Fibroblast of lung (primary cell): ENCODE results near the gene DGKG. TPM values are rescaled to one million over a fixed set of nuclear protein-coding genes. Genes with fewer than 3 reads are reported as not detected.

Experiments used
- DNase-seq, 2 donors: peaks; one replicate each; pipeline versions ENCODE4 v3.0.0 to v3.0.0-alpha.2; 2010; ENCODE audit warnings: low read depth in 2 of 2
- H2AFZ ChIP-seq: 2 replicates; pipeline ENCODE4 v1.5.1; 2012; ENCODE audit warnings: low read length, control low read depth, inconsistent platforms
- H3K27ac ChIP-seq: 2 replicates; pipeline ENCODE4 v1.5.1; 2011; ENCODE audit warnings: low read length, control low read depth; ENCODE audit not compliant: insufficient read depth
- H3K27me3 ChIP-seq: 2 replicates; pipeline ENCODE4 v1.5.1; 2011; ENCODE audit warnings: mild to moderate bottlenecking, low read length; ENCODE audit not compliant: control insufficient read depth, insufficient read depth
- H3K36me3 ChIP-seq: 2 replicates; pipeline ENCODE4 v1.5.1; 2011; ENCODE audit warnings: low read length; ENCODE audit not compliant: control insufficient read depth, insufficient read depth
- H3K4me1 ChIP-seq: 2 replicates; pipeline ENCODE4 v1.5.1; 2011; ENCODE audit warnings: low read length; ENCODE audit not compliant: control insufficient read depth, insufficient read depth; ENCODE audit errors: extremely low read depth
- H3K4me2 ChIP-seq: 2 replicates; pipeline ENCODE4 v1.5.1; 2011; ENCODE audit warnings: low read length, control low read depth; ENCODE audit not compliant: insufficient read depth; ENCODE audit errors: extremely low read depth
- H3K4me3 ChIP-seq, 4 experiments: fragments of 200-600 bp in 1 of 4; sonication (generic) in 1 of 4; replicated peaks in 1 of 4; 2 replicates each; pipeline ENCODE4 v1.5.1; 2011 to 2016; ENCODE audit warnings: low read length in 4 of 4, low read depth in 3 of 4, mild to moderate bottlenecking in 3 of 4, control low read depth in 2 of 4, inconsistent platforms in 1 of 4, mixed read lengths in 1 of 4; ENCODE audit not compliant: insufficient read depth in 1 of 4; ENCODE audit errors: control extremely low read depth in 1 of 4
- H3K79me2 ChIP-seq: 2 replicates; pipeline ENCODE4 v1.5.1; 2012; ENCODE audit warnings: mild to moderate bottlenecking, low read length, inconsistent platforms; ENCODE audit not compliant: control insufficient read depth, insufficient read depth
- H3K9ac ChIP-seq: 2 replicates; pipeline ENCODE4 v1.5.1; 2011; ENCODE audit warnings: mild to moderate bottlenecking, low read length, control low read depth; ENCODE audit not compliant: insufficient read depth
- H3K9me3 ChIP-seq: 2 replicates; pipeline ENCODE4 v1.5.1; 2012; ENCODE audit warnings: low read depth, low read length; ENCODE audit not compliant: control insufficient read depth, insufficient read depth
- H4K20me1 ChIP-seq: 2 replicates; pipeline ENCODE4 v1.5.1; 2011; ENCODE audit warnings: low read length; ENCODE audit not compliant: control insufficient read depth, insufficient read depth; ENCODE audit errors: extremely low read depth
- CTCF ChIP-seq, 2 donors: IDR thresholded peaks in 1 of 2; conservative IDR thresholded peaks in 1 of 2; 1 replicate in 1 of 2; 2 replicates in 1 of 2; pipeline ENCODE4 v1.5.1; 2011 to 2012; ENCODE audit warnings: low read length in 2 of 2, control low read depth in 1 of 2, inconsistent platforms in 1 of 2, low read depth in 1 of 2, mild to moderate bottlenecking in 1 of 2
- EZH2 ChIP-seq: IDR thresholded peaks from 2 replicates; pipeline ENCODE4 v1.5.1; 2012; ENCODE audit warnings: low read length, control low read depth, mild to moderate bottlenecking; ENCODE audit errors: missing control alignments
- polyA plus RNA-seq, 2 donors: library from polyadenylated mRNA; depleted of rRNA in 1 of 2; stranded (reverse) in 1 of 2; unstranded in 1 of 2; fragments of >200 nt; gene quantifications; 2 replicates each; pipeline ENCODE4 v1.2.1, GENCODE V29; 2011 to 2012; ENCODE audit warnings: missing spikeins in 1 of 2
- total RNA-seq: library from RNA; depleted of rRNA; stranded (reverse); fragments of >200 nt; gene quantifications from 2 replicates; pipeline ENCODE4 v1.2.1, GENCODE V29; 2014

Gene DGKG
- total and polyA plus RNA-seq, 2 donors (not counting 1 experiment from before 2014, with no cell fraction given): 3.7 to 4.8 TPM

- Histone ChIP-seq H3K79me2 (no peaks in the 10 kb centered on the region), H3K9me3 (no peaks in the 10 kb centered on the region), H3K4me1 (no peaks in the 10 kb centered on the region), H3K36me3 (no peaks in the 10 kb centered on the region), H2AFZ (no peak overlapping the region), H3K9ac (no peak overlapping the region), H3K27ac (no peak overlapping the region), H3K4me2 (no peak overlapping the region), H4K20me1 (no peaks in the 10 kb centered on the region), H3K27me3 (no peaks in the 10 kb centered on the region), H3K4me3 (no peak overlapping the region)
- TF ChIP-seq EZH2 (no peak), CTCF (conservative IDR thresholded peaks at IDR 0.05 in 1 of 2, IDR thresholded peaks at IDR 0.05 in 1 of 2; ENCODE audit: low read depth in 1 of 2, low read length in 2 of 2) (no peak)
- DNase-seq: no peak
Observed at GRCh38 chr3:186223476-186223875, 138.6 kb downstream of the DGKG start.

- Histone ChIP-seq H3K9me3 (no peaks in the 10 kb centered on the region), H3K4me2 (no peak overlapping the region), H3K27me3 (no peaks in the 10 kb centered on the region), H3K4me3 (no peak overlapping the region), H3K9ac (no peak overlapping the region), H3K36me3 (no peaks in the 10 kb centered on the region), H3K4me1 (no peaks in the 10 kb centered on the region), H3K79me2 (no peaks in the 10 kb centered on the region), H4K20me1 (no peaks in the 10 kb centered on the region), H3K27ac (no peak overlapping the region), H2AFZ (no peak overlapping the region)
- DNase-seq: no peak
- no peak for TF ChIP-seq EZH2
- TF ChIP-seq CTCF (conservative IDR thresholded peaks at IDR 0.05 in 1 of 2, IDR thresholded peaks at IDR 0.05 in 1 of 2; ENCODE audit: low read depth in 1 of 2, low read length in 2 of 2): no peak
Observed at GRCh38 chr3:186221760-186222378, 140.2 kb downstream of the DGKG start.

GRCh38 chr3:186220911-186221645 lies 141.0 kb downstream of the DGKG start:
- Histone ChIP-seq H3K27ac (no peak overlapping the region), H3K36me3 (no peaks in the 10 kb centered on the region), H3K4me3 (no peak overlapping the region), H3K27me3 (no peaks in the 10 kb centered on the region), H3K9me3 (no peaks in the 10 kb centered on the region), H4K20me1 (no peaks in the 10 kb centered on the region), H2AFZ (no peak overlapping the region), H3K4me1 (no peaks in the 10 kb centered on the region), H3K79me2 (no peaks in the 10 kb centered on the region), H3K4me2 (no peak overlapping the region), H3K9ac (no peak overlapping the region)
- TF ChIP-seq CTCF (conservative IDR thresholded peaks at IDR 0.05 in 1 of 2, IDR thresholded peaks at IDR 0.05 in 1 of 2; ENCODE audit: low read depth in 1 of 2, low read length in 2 of 2) (peak; percentile 17 to 36), EZH2 (no peak)
- peak in 1 of 2 donors; percentile 34 for DNase-seq
